Measurements from ENCODE around the gene MS4A10. TPM values are rescaled to one million over a fixed set of nuclear protein-coding genes. Genes with fewer than 3 reads are reported as not detected.

MS4A10 gene
- total RNA-seq, 3 donors from 2014 or later: not detected

DNA sequence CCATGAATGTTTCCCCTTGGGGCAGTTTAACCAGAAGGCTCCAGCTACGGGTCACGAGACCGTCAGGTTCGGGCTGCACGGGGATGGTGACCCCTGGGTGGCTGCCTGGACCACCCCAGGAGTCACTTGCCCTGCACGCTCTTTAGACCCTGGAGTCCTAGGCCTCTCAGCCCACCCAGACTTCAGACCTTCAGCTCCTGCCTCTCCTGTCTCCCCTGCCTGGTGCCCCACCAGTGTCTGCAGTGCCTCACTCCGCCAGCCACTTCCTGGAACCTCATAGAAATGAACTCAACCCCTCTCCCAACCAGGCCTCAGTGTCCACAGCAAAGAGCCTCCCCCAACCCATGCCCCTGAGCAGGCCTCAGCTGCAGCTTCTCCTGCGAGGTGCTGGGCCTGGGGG, 12.5 kb upstream of the MS4A10 start:
- DNase-seq (no peak), ATAC-seq (no peak)
- H3K9me3 Mint-ChIP-seq: no peaks in the 10 kb centered on the region
- no peaks in the 10 kb centered on the region for H3K36me3 Mint-ChIP-seq (ENCODE audit: insufficient read depth)
- H3K4me3 Mint-ChIP-seq: no peak overlapping the region
- H3K27me3 Mint-ChIP-seq (ENCODE audit: low read depth): peaks cover 13% of the 10 kb centered on the region
- H3K4me1 Mint-ChIP-seq (ENCODE audit: low read depth): peaks cover 9% of the 10 kb centered on the region

DNA sequence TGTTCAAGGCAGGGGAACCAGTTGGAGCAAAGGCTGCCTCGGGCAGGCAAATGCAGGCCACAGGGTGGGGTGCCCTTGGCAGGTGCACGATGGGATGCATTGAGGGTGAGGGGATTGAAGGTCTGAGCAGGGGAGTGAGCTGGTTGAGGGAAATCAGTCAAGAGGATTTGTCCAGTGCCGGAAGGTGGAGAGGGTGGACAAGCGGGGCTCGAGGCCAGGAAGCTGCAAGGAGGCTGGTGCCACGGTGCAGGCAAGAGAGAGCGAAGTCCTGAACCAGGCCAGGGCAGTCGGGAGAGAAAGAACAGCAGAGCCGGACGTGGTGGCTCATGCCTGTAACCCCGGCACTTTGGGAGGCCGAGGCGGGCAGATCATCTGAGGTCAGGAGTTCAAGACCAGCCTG, 10.4 kb upstream of the MS4A10 start:
- H3K9me3 Mint-ChIP-seq: no peaks in the 10 kb centered on the region
- DNase-seq: no peak
- H3K4me3 Mint-ChIP-seq: peak overlapping the region; percentile 21
- no peak for ATAC-seq
- no peaks in the 10 kb centered on the region for H3K36me3 Mint-ChIP-seq (ENCODE audit: insufficient read depth)
- peaks cover 8% of the 10 kb centered on the region for H3K27me3 Mint-ChIP-seq (ENCODE audit: low read depth)
- peaks cover 9% of the 10 kb centered on the region for H3K4me1 Mint-ChIP-seq (ENCODE audit: low read depth)

GRCh38 chr11:60775420-60775961, 9.6 kb upstream of the MS4A10 start:
- H3K4me1 Mint-ChIP-seq (ENCODE audit: low read depth): peaks cover 9% of the 10 kb centered on the region
- H3K4me3 Mint-ChIP-seq: no peak overlapping the region
- peaks cover 8% of the 10 kb centered on the region for H3K27me3 Mint-ChIP-seq (ENCODE audit: low read depth)
- H3K9me3 Mint-ChIP-seq: no peaks in the 10 kb centered on the region
- ATAC-seq (peak; percentile 95), DNase-seq (peak; percentile 80)
- H3K36me3 Mint-ChIP-seq (ENCODE audit: insufficient read depth): no peaks in the 10 kb centered on the region

- no peak overlapping the region for H3K4me3 Mint-ChIP-seq
- ATAC-seq: no peak
- H3K4me1 Mint-ChIP-seq (ENCODE audit: low read depth): peaks cover 9% of the 10 kb centered on the region
Measured at GRCh38 chr11:60776167-60776566, 9.0 kb upstream of the MS4A10 start.

GRCh38 chr11:60777106-60777505, 8.0 kb upstream of the MS4A10 start:
- Mint-ChIP-seq H3K4me1 (ENCODE audit: low read depth) (peaks cover 9% of the 10 kb centered on the region), H3K36me3 (ENCODE audit: insufficient read depth) (no peaks in the 10 kb centered on the region), H3K9me3 (no peaks in the 10 kb centered on the region), H3K4me3 (no peak overlapping the region), H3K27me3 (ENCODE audit: low read depth) (peaks cover 4% of the 10 kb centered on the region)
- no peak for ATAC-seq
- DNase-seq: no peak

More at GRCh38 chr11:60776167-60776566, 9.0 kb upstream of the MS4A10 start:
- Mint-ChIP-seq H3K27me3 (ENCODE audit: low read depth) (peaks cover 8% of the 10 kb centered on the region), H3K9me3 (no peaks in the 10 kb centered on the region), H3K36me3 (ENCODE audit: insufficient read depth) (no peaks in the 10 kb centered on the region)
- no peak for DNase-seq

GRCh38 chr11:60777572-60777971, 7.6 kb upstream of the MS4A10 start:
- Mint-ChIP-seq H3K4me3 (no peak overlapping the region), H3K9me3 (no peaks in the 10 kb centered on the region), H3K4me1 (ENCODE audit: low read depth) (peaks cover 9% of the 10 kb centered on the region), H3K27me3 (ENCODE audit: low read depth) (peaks cover 4% of the 10 kb centered on the region), H3K36me3 (ENCODE audit: insufficient read depth) (no peaks in the 10 kb centered on the region)
- no peak for ATAC-seq
- no peak for DNase-seq

- no peak for DNase-seq
- Mint-ChIP-seq H3K36me3 (ENCODE audit: insufficient read depth) (no peaks in the 10 kb centered on the region), H3K4me1 (ENCODE audit: low read depth) (peaks cover 3% of the 10 kb centered on the region), H3K27me3 (ENCODE audit: low read depth) (no peaks in the 10 kb centered on the region), H3K9me3 (no peaks in the 10 kb centered on the region), H3K4me3 (no peak overlapping the region)
- ATAC-seq: no peak
Measured at GRCh38 chr11:60780065-60780464, 5.1 kb upstream of the MS4A10 start.

DNA sequence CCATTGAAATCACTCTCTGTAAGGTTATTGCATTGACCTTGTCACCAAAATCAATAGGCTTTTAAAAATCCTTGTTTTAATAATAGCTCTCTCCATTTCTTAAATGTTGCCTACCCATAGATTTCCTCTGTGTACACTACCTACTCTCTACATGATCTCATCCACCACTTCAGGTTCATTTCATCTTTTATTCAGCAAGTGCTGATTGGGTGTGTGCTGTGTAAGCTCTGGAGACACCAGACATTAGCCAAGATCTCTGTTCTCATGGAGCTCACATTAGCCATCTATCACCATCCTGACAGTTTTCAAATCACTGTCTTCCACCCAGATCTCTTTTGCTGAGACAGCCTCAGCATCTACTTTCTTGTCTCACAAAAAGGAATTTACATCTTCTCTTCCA, 4.4 kb upstream of the MS4A10 start:
- Mint-ChIP-seq H3K36me3 (ENCODE audit: insufficient read depth) (no peaks in the 10 kb centered on the region), H3K4me3 (no peak overlapping the region), H3K9me3 (no peaks in the 10 kb centered on the region), H3K27me3 (ENCODE audit: low read depth) (no peaks in the 10 kb centered on the region), H3K4me1 (ENCODE audit: low read depth) (no peaks in the 10 kb centered on the region)
- no peak for DNase-seq
- ATAC-seq: no peak

DNA sequence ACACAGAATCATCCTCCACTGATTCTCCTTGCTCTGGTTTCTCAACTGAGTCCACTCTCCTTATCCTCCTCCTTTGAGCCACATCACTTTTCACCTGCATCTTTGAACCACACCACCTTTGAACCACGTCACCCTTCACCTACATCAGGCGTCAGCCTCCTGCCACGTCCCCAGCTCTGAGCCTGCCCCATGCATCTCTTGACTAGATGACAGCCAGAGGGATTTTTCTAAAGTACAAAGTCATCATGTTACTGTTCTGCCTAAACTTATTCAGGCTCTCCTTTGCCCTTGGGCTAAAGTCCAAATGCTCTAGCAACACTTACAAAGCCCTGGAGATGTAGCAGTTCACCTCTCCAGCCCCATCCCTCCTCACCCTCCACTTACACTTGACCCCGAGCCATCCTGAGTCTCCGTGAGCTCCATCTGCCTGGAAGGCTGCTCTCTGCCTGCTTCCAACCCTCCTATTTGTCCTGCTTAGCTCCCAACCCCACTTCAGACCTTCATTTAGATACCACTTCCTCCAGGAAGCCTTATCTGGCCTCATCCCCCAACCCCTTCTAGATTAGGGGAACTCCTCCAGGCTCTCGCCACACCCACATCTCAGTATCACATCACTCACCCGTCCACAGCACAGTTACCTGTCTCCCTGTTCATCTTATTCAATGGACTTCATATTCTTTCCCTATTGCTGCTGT, 3.7 kb upstream of the MS4A10 start:
- no peaks in the 10 kb centered on the region for H3K4me1 Mint-ChIP-seq (ENCODE audit: low read depth)
- no peaks in the 10 kb centered on the region for H3K27me3 Mint-ChIP-seq (ENCODE audit: low read depth)
- ATAC-seq: no peak
- no peak overlapping the region for H3K4me3 Mint-ChIP-seq
- H3K36me3 Mint-ChIP-seq (ENCODE audit: insufficient read depth): no peaks in the 10 kb centered on the region
- H3K9me3 Mint-ChIP-seq: no peaks in the 10 kb centered on the region
- DNase-seq: no peak

- H3K27me3 Mint-ChIP-seq (ENCODE audit: low read depth): no peaks in the 10 kb centered on the region
- H3K9me3 Mint-ChIP-seq: no peaks in the 10 kb centered on the region
- H3K4me1 Mint-ChIP-seq (ENCODE audit: low read depth): no peaks in the 10 kb centered on the region
- no peak overlapping the region for H3K4me3 Mint-ChIP-seq
- ATAC-seq (no peak), DNase-seq (no peak)
- H3K36me3 Mint-ChIP-seq (ENCODE audit: insufficient read depth): no peaks in the 10 kb centered on the region
Measured at GRCh38 chr11:60781981-60782316, 3.2 kb upstream of the MS4A10 start.

- DNase-seq (no peak), ATAC-seq (no peak)
- Mint-ChIP-seq H3K9me3 (no peaks in the 10 kb centered on the region), H3K36me3 (ENCODE audit: insufficient read depth) (no peaks in the 10 kb centered on the region), H3K4me3 (no peak overlapping the region), H3K4me1 (ENCODE audit: low read depth) (no peaks in the 10 kb centered on the region), H3K27me3 (ENCODE audit: low read depth) (no peaks in the 10 kb centered on the region)
Measured at GRCh38 chr11:60782393-60783140, 2.6 kb upstream of the MS4A10 start.

DNA sequence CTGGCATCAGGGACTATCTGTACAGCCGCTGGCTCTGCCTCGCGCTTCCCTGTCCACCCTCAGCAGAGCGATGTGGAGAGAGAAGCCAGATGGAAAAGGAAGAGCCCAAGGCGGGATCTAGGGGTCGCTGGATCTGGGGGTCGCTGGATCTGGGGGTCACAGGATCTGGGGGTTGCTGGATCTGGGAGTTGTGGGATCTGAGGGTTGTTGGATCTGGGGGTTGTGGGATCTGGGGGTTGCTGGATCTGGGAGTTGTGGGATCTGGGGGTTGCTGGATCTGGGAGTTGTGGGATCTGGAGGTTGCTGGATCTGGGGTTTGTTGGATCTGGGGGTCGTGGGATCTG, 2.0 kb upstream of the MS4A10 start:
- Mint-ChIP-seq H3K36me3 (ENCODE audit: insufficient read depth) (no peaks in the 10 kb centered on the region), H3K4me1 (ENCODE audit: low read depth) (no peaks in the 10 kb centered on the region), H3K27me3 (ENCODE audit: low read depth) (no peaks in the 10 kb centered on the region), H3K9me3 (no peaks in the 10 kb centered on the region), H3K4me3 (no peak overlapping the region)
- no peak for ATAC-seq
- DNase-seq: no peak

- Mint-ChIP-seq H3K27me3 (ENCODE audit: low read depth) (no peaks in the 10 kb centered on the region), H3K36me3 (ENCODE audit: insufficient read depth) (no peaks in the 10 kb centered on the region), H3K9me3 (no peaks in the 10 kb centered on the region), H3K4me1 (ENCODE audit: low read depth) (no peaks in the 10 kb centered on the region), H3K4me3 (no peak overlapping the region)
- no peak for ATAC-seq
- DNase-seq: no peak
Measured at GRCh38 chr11:60783911-60784310, 1.2 kb upstream of the MS4A10 start.

DNA sequence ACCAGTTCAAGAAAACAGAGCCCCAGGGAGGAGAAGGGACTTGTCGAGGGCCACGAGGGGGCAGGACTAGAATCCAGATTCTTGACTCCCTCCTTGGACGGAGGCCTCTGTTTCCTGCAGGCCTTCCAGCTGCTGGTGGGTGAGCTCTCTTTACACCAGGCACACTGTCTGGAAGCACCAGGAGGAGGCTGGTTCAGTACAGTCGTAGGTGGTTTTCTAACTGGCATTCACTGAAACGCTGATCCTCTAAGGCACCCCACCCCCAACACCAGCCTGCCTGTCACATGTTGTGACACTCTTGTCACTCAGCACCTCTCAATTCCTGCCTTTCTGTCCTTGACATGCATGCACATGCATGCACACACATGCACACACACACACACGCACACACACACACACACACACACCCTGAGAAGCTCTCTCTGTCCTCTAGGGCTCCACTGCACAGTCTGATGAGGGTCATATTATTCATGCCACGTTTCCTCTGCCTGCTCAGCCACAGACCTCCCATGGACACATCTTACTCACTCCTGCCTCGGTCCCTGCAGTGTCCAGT, 751 bp downstream of the MS4A10 start:
- ATAC-seq (no peak), DNase-seq (no peak)
- H3K27me3 Mint-ChIP-seq (ENCODE audit: low read depth): no peaks in the 10 kb centered on the region
- no peak overlapping the region for H3K4me3 Mint-ChIP-seq
- H3K9me3 Mint-ChIP-seq: no peaks in the 10 kb centered on the region
- no peaks in the 10 kb centered on the region for H3K36me3 Mint-ChIP-seq (ENCODE audit: insufficient read depth)
- H3K4me1 Mint-ChIP-seq (ENCODE audit: low read depth): no peaks in the 10 kb centered on the region
